IPS-18a (cell line): Measurements from ENCODE around the gene C1orf141.
A peak's percentile ranks its signal among the peaks of the same experiment; 100 is the strongest.
"Not testable (repeated sequence)": the region's sequence is repeated elsewhere in the genome, so short reads cannot be mapped to it uniquely, and the experiment has no call there.

ENCODE experiments used
- H3K27ac ChIP-seq: one replicate; pipeline ENCODE4 v1.5.1; 2013; ENCODE audit warnings: low read length
- H3K27me3 ChIP-seq: one replicate; pipeline ENCODE4 v1.6.1; 2013; ENCODE audit warnings: mild to moderate bottlenecking, low read length; ENCODE audit not compliant: control insufficient read depth, insufficient read depth
- H3K36me3 ChIP-seq: one replicate; pipeline ENCODE4 v1.6.1; 2013; ENCODE audit warnings: low read depth, low read length; ENCODE audit not compliant: control insufficient read depth
- H3K4me1 ChIP-seq: one replicate; pipeline ENCODE4 v1.6.1; 2013; ENCODE audit warnings: low read depth, low read length; ENCODE audit not compliant: control insufficient read depth
- H3K4me3 ChIP-seq: one replicate; pipeline ENCODE4 v1.5.1; 2013; ENCODE audit warnings: low read length
- H3K9ac ChIP-seq: one replicate; pipeline ENCODE4 v1.6.1; 2013; ENCODE audit warnings: mild to moderate bottlenecking, low read length, moderate library complexity
- H3K9me3 ChIP-seq: one replicate; pipeline ENCODE4 v1.6.1; 2013; ENCODE audit warnings: low read depth, low read length; ENCODE audit not compliant: control insufficient read depth

The C1orf141 gene

DNA sequence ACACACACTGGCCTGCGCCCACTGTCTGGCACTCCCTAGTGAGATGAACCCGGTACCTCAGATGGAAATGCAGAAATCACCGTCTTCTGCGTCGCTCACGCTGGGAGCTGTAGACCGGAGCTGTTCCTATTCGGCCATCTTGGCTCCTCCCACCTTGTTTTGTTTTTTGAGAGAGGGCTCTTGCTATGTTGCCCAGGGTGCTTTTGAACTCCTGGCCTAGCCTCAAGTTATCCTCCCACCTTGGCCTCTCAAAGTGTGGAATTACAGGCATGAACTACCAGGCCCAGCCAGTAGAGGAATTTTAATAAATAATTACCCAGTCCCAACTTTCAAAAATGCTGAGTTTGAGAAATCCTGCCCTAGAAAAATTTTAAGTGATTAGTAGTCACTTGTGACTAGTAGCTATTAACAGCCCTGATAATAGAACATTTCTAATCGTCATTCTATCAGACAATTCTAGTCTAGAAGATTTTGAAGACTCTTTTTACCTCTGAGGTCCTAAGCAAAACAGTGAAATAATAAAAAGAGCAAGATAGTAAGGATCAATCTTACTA is 49.9 kb downstream of the C1orf141 start:
- H3K9ac ChIP-seq, result no peak overlapping the region
- H3K36me3 ChIP-seq, result no peaks in the 10 kb centered on the region
- H3K4me1 ChIP-seq, result no peaks in the 10 kb centered on the region
- H3K27me3 ChIP-seq, result no peaks in the 10 kb centered on the region
- H3K27ac ChIP-seq, result no peak overlapping the region
- no peak overlapping the region for H3K4me3 ChIP-seq
- H3K9me3 ChIP-seq, result no peaks in the 10 kb centered on the region

DNA sequence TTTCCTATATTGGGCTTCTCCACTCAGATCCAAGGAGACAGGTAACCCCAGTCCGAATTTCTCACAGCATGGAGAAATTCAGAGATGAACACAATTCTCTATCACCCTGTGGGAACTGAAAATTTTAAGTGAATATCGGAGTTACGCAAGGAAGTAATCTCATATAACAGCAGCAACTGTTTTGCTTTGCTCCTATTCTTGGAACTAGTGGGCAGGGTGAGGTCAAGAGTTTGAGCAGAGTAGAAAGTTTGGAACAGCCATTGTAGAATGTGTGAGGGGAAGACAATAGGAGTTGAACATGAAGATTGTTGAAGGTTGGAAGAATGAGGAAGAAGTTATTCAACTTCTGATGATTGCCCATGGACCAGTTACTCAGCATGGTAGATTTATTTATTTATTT is 56.5 kb downstream of the C1orf141 start:
- no peak overlapping the region for H3K4me3 ChIP-seq
- no peaks in the 10 kb centered on the region for H3K27me3 ChIP-seq
- no peak overlapping the region for H3K27ac ChIP-seq
- H3K36me3 ChIP-seq, result no peaks in the 10 kb centered on the region
- no peaks in the 10 kb centered on the region for H3K4me1 ChIP-seq
- H3K9me3 ChIP-seq, result no peaks in the 10 kb centered on the region
- no peak overlapping the region for H3K9ac ChIP-seq

DNA sequence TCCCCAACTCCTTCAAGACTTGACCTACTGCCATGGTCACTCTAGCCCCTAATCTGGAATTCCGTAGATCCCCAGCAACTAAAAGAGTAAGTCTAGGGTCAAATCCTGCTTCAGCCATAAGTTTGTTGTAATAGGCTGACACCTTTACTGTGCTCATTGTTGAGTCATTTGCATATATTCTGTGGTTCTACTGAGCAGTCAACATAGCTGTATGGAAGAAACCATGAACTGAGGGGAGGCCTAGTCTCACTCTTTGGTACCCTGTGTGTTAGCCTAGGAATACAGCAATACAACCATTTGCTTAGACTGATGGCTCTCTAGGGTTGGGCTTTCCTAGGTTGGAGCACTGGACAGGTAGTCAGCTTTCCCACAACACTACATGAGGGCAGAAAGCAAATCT is 57.2 kb downstream of the C1orf141 start:
- H3K9ac ChIP-seq, result no peak overlapping the region
- no peak overlapping the region for H3K4me3 ChIP-seq
- H3K4me1 ChIP-seq, result no peaks in the 10 kb centered on the region
- no peaks in the 10 kb centered on the region for H3K27me3 ChIP-seq
- no peaks in the 10 kb centered on the region for H3K9me3 ChIP-seq
- H3K36me3 ChIP-seq, result no peaks in the 10 kb centered on the region
- no peak overlapping the region for H3K27ac ChIP-seq

DNA sequence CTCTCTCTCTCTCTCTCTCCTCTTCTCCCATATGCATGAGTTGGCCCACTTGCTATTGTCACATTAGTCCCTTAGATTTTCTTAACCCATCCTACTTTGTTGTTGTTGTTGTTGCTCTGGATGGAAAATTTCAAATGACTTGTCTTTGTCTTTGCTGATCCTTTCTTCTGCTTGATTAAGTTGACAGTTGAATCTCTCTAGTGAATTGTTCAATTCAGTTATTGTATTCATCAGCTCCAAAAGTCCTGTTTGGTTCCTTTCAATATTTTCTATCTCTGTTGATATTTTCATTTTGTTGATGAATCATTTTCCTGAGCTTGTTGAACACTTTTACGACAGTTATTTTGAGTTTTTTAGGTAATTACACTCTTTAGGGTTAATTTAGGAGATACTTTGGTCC is 62.0 kb downstream of the C1orf141 start:
- Histone ChIP-seq H3K4me1 (no peaks in the 10 kb centered on the region), H3K9me3 (peaks cover 6% of the 10 kb centered on the region), H3K4me3 (no peak overlapping the region), H3K27me3 (no peaks in the 10 kb centered on the region), H3K36me3 (no peaks in the 10 kb centered on the region), H3K9ac (no peak overlapping the region), H3K27ac (no peak overlapping the region)

DNA sequence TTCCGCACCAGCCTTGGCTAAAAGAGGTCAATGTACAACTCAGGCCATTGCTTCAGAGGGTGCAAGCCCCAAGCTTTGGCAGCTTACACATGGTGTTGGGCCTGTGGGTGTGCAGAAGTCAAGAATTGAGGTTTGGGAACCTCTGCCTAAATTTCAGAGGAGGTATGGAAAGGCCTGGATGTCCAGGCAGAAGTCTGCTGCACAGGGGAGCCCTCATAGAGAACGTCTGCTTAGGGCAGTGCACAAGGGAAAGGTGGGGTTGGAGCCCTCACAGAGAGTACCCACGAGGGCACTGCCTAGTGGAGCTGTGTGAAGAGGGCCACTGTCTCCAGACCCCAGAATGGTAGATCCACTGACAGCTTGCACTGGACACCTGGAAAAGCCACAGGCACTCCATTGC is 67.1 kb downstream of the C1orf141 start:
- not testable (repeated sequence) for H3K27me3 ChIP-seq, H3K4me3 ChIP-seq, H3K4me1 ChIP-seq, H3K36me3 ChIP-seq, H3K9ac ChIP-seq, H3K9me3 ChIP-seq, H3K27ac ChIP-seq

DNA sequence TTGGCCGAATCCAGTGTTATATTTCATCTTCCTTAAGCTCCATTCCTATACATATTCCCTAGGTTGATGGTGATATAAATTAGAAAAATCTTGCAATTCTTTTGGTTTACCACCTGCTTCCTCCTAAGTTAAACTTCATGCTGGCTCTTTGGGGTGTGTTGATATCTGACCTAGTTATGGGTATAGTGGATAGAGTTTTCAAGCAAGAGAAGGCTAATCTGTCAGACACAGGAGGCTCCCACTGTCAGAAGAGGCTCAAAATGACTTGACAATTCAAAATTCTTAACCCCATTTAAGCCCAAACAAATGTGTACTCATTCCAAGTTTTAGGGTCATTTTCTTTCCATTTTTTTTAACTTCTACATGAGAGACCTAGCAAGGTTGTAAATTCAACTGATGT is 72.4 kb downstream of the C1orf141 start:
- Histone ChIP-seq H3K9ac (no peak overlapping the region), H3K27me3 (no peaks in the 10 kb centered on the region), H3K36me3 (no peaks in the 10 kb centered on the region), H3K27ac (no peak overlapping the region), H3K4me1 (peaks cover 14% of the 10 kb centered on the region), H3K4me3 (no peak overlapping the region), H3K9me3 (no peaks in the 10 kb centered on the region)

DNA sequence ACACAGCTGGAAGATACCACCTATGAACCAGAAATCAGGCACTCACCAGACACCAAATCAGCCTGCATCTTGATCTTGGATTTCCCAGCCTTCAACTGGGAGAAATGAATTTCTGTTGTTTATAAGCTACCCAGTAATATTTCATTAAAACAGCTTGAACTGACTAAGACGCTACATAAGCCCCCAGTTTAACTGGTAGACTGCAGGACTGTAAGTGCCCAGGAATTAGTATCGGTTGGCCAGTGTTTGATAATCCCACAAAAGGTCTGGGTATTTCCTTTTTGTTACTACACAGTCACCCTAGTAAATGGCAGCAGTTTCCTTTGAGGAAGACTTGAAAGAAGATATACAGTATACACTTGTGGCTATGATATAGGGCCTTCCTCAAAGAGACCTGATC is 73.5 kb downstream of the C1orf141 start:
- H3K9ac ChIP-seq, result no peak overlapping the region
- H3K4me3 ChIP-seq, result no peak overlapping the region
- H3K4me1 ChIP-seq, result peaks cover 14% of the 10 kb centered on the region
- no peaks in the 10 kb centered on the region for H3K36me3 ChIP-seq
- H3K27me3 ChIP-seq, result no peaks in the 10 kb centered on the region
- H3K27ac ChIP-seq, result no peak overlapping the region
- H3K9me3 ChIP-seq, result no peaks in the 10 kb centered on the region

DNA sequence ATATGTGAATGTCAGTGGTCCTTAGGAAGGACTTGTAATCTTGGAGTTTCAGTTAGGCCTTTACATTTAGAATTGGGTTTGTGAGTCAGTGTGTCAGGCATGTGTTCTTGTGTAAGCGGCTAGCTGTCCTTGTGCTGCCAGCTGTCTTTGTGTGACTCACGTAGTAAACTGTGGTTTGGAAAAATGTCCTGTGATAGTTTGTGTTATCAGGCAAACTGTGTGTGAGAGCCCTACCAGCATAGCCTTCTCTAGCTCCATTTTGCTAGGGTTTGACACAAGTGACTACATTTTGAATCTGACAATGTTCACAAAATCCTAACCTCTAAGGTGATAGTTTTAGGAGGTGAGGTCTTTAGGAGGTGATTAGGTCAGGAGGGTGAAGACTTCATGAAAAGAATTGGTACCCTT is 74.0 kb downstream of the C1orf141 start:
- no peaks in the 10 kb centered on the region for H3K36me3 ChIP-seq
- peaks cover 14% of the 10 kb centered on the region for H3K4me1 ChIP-seq
- no peak overlapping the region for H3K27ac ChIP-seq
- no peak overlapping the region for H3K4me3 ChIP-seq
- H3K9ac ChIP-seq, result no peak overlapping the region
- no peaks in the 10 kb centered on the region for H3K9me3 ChIP-seq
- H3K27me3 ChIP-seq, result no peaks in the 10 kb centered on the region

DNA sequence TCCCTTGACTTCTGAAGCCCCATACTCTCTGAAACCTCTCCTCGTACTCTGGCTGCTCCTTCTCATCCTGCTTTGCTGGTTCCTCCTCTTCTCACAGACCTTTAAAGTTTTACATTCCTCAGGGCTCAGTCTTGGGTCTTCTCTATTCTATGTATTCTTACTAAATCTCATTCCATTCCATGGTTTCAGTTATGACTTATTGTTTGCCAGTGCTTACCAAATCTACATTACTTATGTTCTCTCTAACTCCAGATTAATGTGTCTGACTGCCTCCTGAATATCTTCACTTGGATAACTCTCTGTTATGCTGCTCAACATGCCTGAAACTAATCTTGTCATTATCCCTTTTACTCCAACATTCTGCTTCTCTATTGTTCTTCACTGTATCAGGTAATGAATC is 75.4 kb downstream of the C1orf141 start:
- H3K9ac ChIP-seq, result no peak overlapping the region
- no peaks in the 10 kb centered on the region for H3K36me3 ChIP-seq
- H3K27ac ChIP-seq, result no peak overlapping the region
- H3K9me3 ChIP-seq, result no peaks in the 10 kb centered on the region
- H3K4me3 ChIP-seq, result no peak overlapping the region
- no peaks in the 10 kb centered on the region for H3K27me3 ChIP-seq
- H3K4me1 ChIP-seq, result peaks cover 14% of the 10 kb centered on the region

DNA sequence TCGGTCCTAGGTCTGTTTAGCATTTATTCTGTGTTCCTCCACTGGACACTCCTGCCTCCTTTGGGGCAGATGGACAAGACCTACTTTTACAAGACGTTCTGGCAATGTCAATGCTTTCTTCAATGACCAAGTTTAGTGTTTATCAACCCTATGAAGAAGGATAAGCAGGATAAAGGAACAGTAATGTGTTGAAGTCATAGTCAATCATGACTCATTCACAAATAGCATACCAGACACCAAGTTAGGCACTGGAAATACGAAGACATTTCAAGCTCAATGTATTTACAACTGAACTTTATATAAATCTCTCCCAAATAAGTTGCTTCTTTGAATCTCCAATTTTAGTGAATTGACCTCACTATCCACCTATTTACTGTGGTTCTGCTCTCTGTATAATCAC is 76.0 kb downstream of the C1orf141 start:
- Histone ChIP-seq H3K36me3 (no peaks in the 10 kb centered on the region), H3K27ac (no peak overlapping the region), H3K4me3 (no peak overlapping the region), H3K27me3 (no peaks in the 10 kb centered on the region), H3K9ac (no peak overlapping the region), H3K4me1 (peaks cover 14% of the 10 kb centered on the region), H3K9me3 (no peaks in the 10 kb centered on the region)

DNA sequence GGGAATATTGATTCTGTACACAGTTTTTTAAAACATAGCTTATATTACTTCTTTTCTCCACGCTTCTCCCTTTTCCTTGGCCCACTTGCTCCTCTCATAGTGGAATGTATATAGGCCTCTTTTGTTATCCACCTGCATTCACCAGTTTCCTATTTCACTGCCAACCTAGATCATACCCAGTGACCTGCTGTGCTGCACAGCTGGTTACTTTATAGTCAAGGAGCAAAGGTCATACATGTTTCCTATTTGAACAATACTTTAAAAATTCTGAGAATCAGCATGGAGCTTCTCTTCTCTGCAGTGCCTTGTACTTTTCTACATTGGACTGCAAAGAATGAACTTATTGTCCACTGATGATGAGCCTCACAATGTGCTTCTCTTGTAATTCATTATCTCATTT is 76.5 kb downstream of the C1orf141 start:
- Histone ChIP-seq H3K4me1 (peaks cover 14% of the 10 kb centered on the region), H3K9ac (no peak overlapping the region), H3K4me3 (no peak overlapping the region), H3K27ac (no peak overlapping the region), H3K36me3 (no peaks in the 10 kb centered on the region), H3K9me3 (no peaks in the 10 kb centered on the region), H3K27me3 (no peaks in the 10 kb centered on the region)

DNA sequence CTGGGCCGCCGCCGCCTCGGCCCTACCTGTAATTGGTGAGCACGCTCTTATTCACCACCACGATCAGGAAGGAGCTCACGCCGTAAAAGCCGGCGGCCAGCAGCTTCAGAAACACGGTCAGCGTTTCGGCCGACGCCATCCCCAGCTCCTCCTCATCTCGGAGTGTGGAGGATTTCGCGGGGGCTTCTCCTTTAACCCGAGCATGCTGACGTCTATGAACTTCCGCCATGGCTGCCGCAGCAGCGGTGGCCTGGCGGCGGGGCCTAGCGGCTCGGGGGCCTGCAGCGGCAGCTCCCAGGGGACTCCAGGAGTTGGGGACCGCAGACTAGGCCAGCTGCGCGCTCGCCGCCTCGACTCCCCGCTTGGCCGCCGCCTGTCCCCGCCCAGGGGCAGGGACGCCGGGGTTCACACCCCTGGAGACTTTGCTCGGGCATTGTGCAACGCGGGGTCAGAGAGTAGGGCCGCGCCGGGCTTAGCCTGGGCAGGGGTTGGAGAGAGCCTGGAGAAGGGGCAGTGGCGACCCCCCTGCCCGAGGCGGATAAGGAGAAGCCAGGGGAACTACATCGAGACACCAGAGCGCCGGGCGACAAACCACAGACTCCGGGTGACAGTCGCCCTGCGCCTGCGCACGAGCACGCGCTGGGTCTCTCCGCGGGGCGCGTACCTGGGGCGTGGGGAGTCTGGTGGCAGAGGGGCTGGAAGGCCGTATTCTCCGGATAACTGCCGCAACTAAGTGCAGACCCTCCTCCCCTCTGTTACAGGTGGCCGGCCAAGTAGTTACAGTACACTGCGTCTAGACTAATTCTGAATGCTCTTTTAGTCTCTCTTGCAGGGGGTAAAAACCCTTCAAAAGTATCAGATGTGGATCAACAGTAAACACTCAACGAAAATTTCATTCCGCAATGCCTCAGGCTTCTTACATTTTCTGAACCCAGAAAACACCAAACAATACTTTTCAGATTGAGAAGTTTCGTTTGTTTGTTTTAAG is 80.7 kb downstream of the C1orf141 start, which contains the start of gene SLC35D1:
Gene SLC35D1, minus strand, starts transcription at position 364 of the 988 bp plus-strand sequence. Its CDS starts 135 bp downstream, at position 229.
- Histone ChIP-seq H3K9me3 (no peaks in the 10 kb centered on the region), H3K9ac (peak within 1 kb of the TSS; percentile 87), H3K36me3 (peaks cover 5% of the 10 kb centered on the region), H3K4me3 (peak within 1 kb of the TSS; percentile 95), H3K4me1 (peaks cover 20% of the 10 kb centered on the region), H3K27ac (peak within 1 kb of the TSS; percentile 47), H3K27me3 (peaks cover 12% of the 10 kb centered on the region)
